A673 (cell line): ENCODE measurements around the gene RSPH6A.

Experiments
- CTCF ChIP-seq: fragments of 300-800, 200-600 bp; sonication (generic); conservative IDR thresholded peaks from 2 replicates; pipeline ENCODE4 v1.5.1; 2017; ENCODE audit warnings: low read depth, mild to moderate bottlenecking, antibody characterized with exemption, low read length, moderate library complexity, mixed read lengths
- EZH2 ChIP-seq: fragments of 200-600 bp; sonication (generic); IDR thresholded peaks from 2 replicates; pipeline ENCODE4 v1.6.1; 2017; ENCODE audit warnings: borderline replicate concordance, low read depth, mild to moderate bottlenecking, mixed read lengths, antibody characterized with exemption, low read length; ENCODE audit not compliant: poor library complexity, severe bottlenecking

DNA sequence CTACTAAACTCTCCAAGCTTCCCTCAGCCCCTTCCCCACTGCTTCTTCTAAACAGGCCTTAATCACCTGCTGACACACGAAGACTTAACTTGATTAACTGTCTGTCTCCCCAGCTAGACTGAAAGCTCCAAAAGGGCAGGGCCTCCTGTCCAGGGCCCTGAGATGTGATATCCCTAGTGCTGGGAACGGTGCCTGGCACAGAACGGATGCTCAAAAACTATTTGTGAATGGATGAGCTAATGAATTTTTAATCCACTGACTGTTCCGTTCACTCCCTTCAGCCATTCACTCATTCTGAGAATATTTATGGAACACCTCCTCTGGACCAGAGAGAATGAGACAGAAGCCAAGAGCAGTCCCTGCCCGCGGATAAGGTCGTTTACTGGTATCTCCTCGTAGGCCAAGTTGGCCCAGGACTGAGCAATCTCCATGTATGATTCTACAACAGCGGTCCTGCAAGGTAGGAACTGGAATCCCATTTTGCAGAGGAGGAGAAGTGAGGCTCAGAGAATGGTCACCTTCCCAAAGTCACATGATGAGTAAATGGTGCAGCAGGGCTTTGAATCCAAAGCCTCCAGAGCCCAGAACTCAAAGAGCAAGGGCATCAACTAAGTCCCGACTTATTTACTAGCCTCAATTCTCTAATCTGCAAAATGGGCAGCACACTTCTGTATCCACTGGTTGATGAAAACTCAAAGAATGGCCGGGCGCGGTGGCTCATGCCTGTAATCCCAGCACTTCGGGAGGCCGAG is 25.9 kb downstream of the RSPH6A start:
- TF ChIP-seq CTCF (no peak), EZH2 (no peak)
